HCT116 (cell line): ENCODE data around the gene TMPRSS9. TPM values are rescaled to one million over a fixed set of nuclear protein-coding genes. Genes with fewer than 3 reads are reported as not detected.

Source experiments
- ATAC-seq: fragments of 200-7000 bp; cut with Tn5 transposase; 2 replicates; pipeline ENCODE4 v1.9.1; 2020; ENCODE audit warnings: mild to moderate bottlenecking, moderate library complexity
- BruUV-seq: library from RNA; stranded (reverse); fragments of 400-500 nt; replicated peaks from 2 replicates; lab custom pipeline; 2021; lab: Mats Ljungman, UMichigan
- CTCF ChIA-PET: fragments of 300-600 bp; sonication (Branson Sonifier 250); formaldehyde crosslinking; loops from one replicate; lab custom pipeline; 2021; ENCODE audit warnings: antibody characterized with exemption; lab: Charles Lee
- POLR2A ChIA-PET: fragments of 300-600, 350-600 bp; sonication (Branson Sonifier 250); formaldehyde crosslinking; loops from one replicate; lab custom pipeline; 2021; ENCODE audit warnings: antibody characterized with exemption; lab: Charles Lee
- RAD21 ChIA-PET, 2 experiments: fragments of 300-600 bp; sonication (Branson Sonifier 250); formaldehyde crosslinking; loops; one replicate each; lab custom pipeline; 2023; ENCODE audit warnings: low total read pairs in 2 of 2; ENCODE audit not compliant: uncharacterized antibody in 2 of 2, unreplicated experiment in 2 of 2, low non-redundant PET in 1 of 2; lab: Charles Lee
- DNase-seq: peaks from one replicate; pipeline ENCODE4 v3.0.0-alpha.2; 2010; ENCODE audit warnings: low read depth, low spot score
- H2AFZ ChIP-seq: fragments of 200-600 bp; shearing (Covaris generic), sonication (generic); 2 replicates; pipeline ENCODE4 v1.6.1; 2017; ENCODE audit warnings: low read depth, mixed run types, mixed read lengths, antibody characterized with exemption, low read length; ENCODE audit not compliant: poor library complexity, severe bottlenecking
- H3K27ac ChIP-seq: 2 replicates; pipeline ENCODE4 v1.5.1; 2012; ENCODE audit warnings: low read depth, low read length
- H3K27me3 ChIP-seq: fragments of 200-600 bp; sonication (generic); 2 replicates; pipeline ENCODE4 v1.6.1; 2016; ENCODE audit warnings: mixed run types, low read length, mixed read lengths; ENCODE audit not compliant: insufficient read depth
- H3K36me3 ChIP-seq, 2 experiments: fragments of 200-500 bp in 1 of 2; fragments of 200-600 bp in 1 of 2; sonication (Bioruptor generic) in 1 of 2; sonication (generic) in 1 of 2; 2 replicates each; pipeline versions ENCODE4 v1.5.1 to v1.6.1; 2014 to 2016; ENCODE audit warnings: low read length in 2 of 2, inconsistent platforms in 1 of 2, mixed read lengths in 1 of 2, mixed run types in 1 of 2; ENCODE audit not compliant: insufficient read depth in 2 of 2, control insufficient read depth in 1 of 2
- H3K4me1 ChIP-seq, 2 experiments: fragments of 200-600 bp in 1 of 2; sonication (generic) in 1 of 2; 2 replicates each; pipeline versions ENCODE4 v1.5.1 to v1.6.1; 2012 to 2017; ENCODE audit warnings: low read length in 2 of 2, inconsistent platforms in 1 of 2, mild to moderate bottlenecking in 1 of 2, mixed read lengths in 1 of 2, mixed run types in 1 of 2, moderate library complexity in 1 of 2; ENCODE audit not compliant: insufficient read depth in 2 of 2, control insufficient read depth in 1 of 2
- H3K4me2 ChIP-seq: fragments of 200-600 bp; sonication (generic); 2 replicates; pipeline ENCODE4 v1.6.1; 2017; ENCODE audit warnings: mixed run types, low read length, mixed read lengths
- H3K4me3 ChIP-seq, 2 experiments: fragments of 200-600 bp in 1 of 2; sonication (generic) in 1 of 2; replicated peaks in 1 of 2; 2 replicates each; pipeline ENCODE4 v1.5.1; 2011 to 2016; ENCODE audit warnings: low read length in 2 of 2, control low read depth in 1 of 2, low read depth in 1 of 2, mild to moderate bottlenecking in 1 of 2, mixed read lengths in 1 of 2, mixed run types in 1 of 2
- H3K79me2 ChIP-seq: fragments of 200-600 bp; sonication (generic); 2 replicates; pipeline ENCODE4 v1.6.1; 2017; ENCODE audit warnings: mild to moderate bottlenecking, mixed run types, low read length, moderate library complexity, mixed read lengths; ENCODE audit not compliant: insufficient read depth
- H3K9ac ChIP-seq: fragments of 200-600 bp; sonication (generic); 2 replicates; pipeline ENCODE4 v1.6.1; 2016; ENCODE audit warnings: low read length, mixed read lengths
- H3K9me2 ChIP-seq: fragments of 200-600 bp; sonication (generic), shearing (Covaris generic); 2 replicates; pipeline ENCODE4 v1.6.1; 2017; ENCODE audit warnings: mixed run types, mild to moderate bottlenecking, moderate library complexity; ENCODE audit not compliant: insufficient read depth
- H3K9me3 ChIP-seq, 2 experiments: fragments of 200-500 bp in 1 of 2; fragments of 200-600 bp in 1 of 2; sonication (Bioruptor generic) in 1 of 2; sonication (generic) in 1 of 2; 2 replicates each; pipeline ENCODE4 v1.6.1; 2014 to 2017; ENCODE audit warnings: low read length in 2 of 2, mixed read lengths in 2 of 2, inconsistent platforms in 1 of 2, low read depth in 1 of 2, mild to moderate bottlenecking in 1 of 2, mixed run types in 1 of 2, moderate library complexity in 1 of 2; ENCODE audit not compliant: control insufficient read depth in 1 of 2, insufficient read depth in 1 of 2
- H4K20me1 ChIP-seq: fragments of 200-600 bp; sonication (generic), shearing (Covaris generic); 2 replicates; pipeline ENCODE4 v1.6.1; 2017; ENCODE audit warnings: mixed run types, mild to moderate bottlenecking, moderate library complexity; ENCODE audit not compliant: insufficient read depth
- CBX3 ChIP-seq: IDR thresholded peaks from 2 replicates; pipeline ENCODE4 v1.6.1; 2012; ENCODE audit warnings: low read depth
- CEBPB ChIP-seq: IDR thresholded peaks from 2 replicates; pipeline ENCODE4 v1.6.1; 2012; ENCODE audit warnings: low read depth
- EZH2phosphoT487 ChIP-seq: fragments of 200-600 bp; IDR thresholded peaks from 2 replicates; pipeline ENCODE4 v1.6.1; 2018; ENCODE audit warnings: antibody characterized with exemption, borderline replicate concordance
- FOSL1 ChIP-seq: IDR thresholded peaks from 2 replicates; pipeline ENCODE4 v1.6.1; 2012; ENCODE audit warnings: low read depth
- JUND ChIP-seq: IDR thresholded peaks from 2 replicates; pipeline ENCODE4 v1.6.1; 2012
- POLR2A ChIP-seq: IDR thresholded peaks from 2 replicates; pipeline ENCODE4 v1.7.0; 2011; ENCODE audit warnings: borderline replicate concordance; ENCODE audit not compliant: insufficient read depth, insufficient read length; ENCODE audit errors: extremely low read depth
- POLR2AphosphoS5 ChIP-seq: IDR thresholded peaks from 2 replicates; pipeline ENCODE4 v1.6.1; 2011; ENCODE audit warnings: mild to moderate bottlenecking, low read depth, low read length, moderate library complexity
- RAD21 ChIP-seq: IDR thresholded peaks from 2 replicates; pipeline ENCODE4 v1.6.1; 2012; ENCODE audit warnings: low read depth, mild to moderate bottlenecking
- REST ChIP-seq: IDR thresholded peaks from 2 replicates; pipeline ENCODE4 v1.6.1; 2012; ENCODE audit warnings: low read depth
- SP1 ChIP-seq: IDR thresholded peaks from 2 replicates; pipeline ENCODE4 v1.6.1; 2012; ENCODE audit warnings: low read depth
- SRF ChIP-seq: IDR thresholded peaks from 2 replicates; pipeline ENCODE4 v1.6.1; 2012; ENCODE audit warnings: low read depth
- intact Hi-C: fragments of 100-400 bp; cut with micrococcal nuclease; formaldehyde crosslinking; loops from 2 replicates; pipeline ENCODE4 v1.10.0; 2022
- total RNA-seq: library from RNA; stranded (reverse); gene quantifications from one replicate; pipeline ENCODE4 v1.2.1, GENCODE V29; 2021; ENCODE audit not compliant: unreplicated experiment
- TF ChIP-seq, protein P1 (sequence below): IDR thresholded peaks from 2 replicates; pipeline ENCODE4 v1.6.1; 2012

Gene TMPRSS9
- total RNA-seq, 1 experiment from 2014 or later, result not detected

- Histone ChIP-seq H3K79me2 (no peaks in the 10 kb centered on the region), H3K4me2 (no peak overlapping the region), H3K4me3 (no peak overlapping the region)
- intact Hi-C loops, result no loop called here
- no peak for ATAC-seq
- POLR2A ChIA-PET, result no interaction called here
- TF ChIP-seq SP1, result no peak
- TF ChIP-seq, protein P1, sequence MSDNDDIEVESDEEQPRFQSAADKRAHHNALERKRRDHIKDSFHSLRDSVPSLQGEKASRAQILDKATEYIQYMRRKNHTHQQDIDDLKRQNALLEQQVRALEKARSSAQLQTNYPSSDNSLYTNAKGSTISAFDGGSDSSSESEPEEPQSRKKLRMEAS, result no peak
- TF ChIP-seq POLR2AphosphoS5, result no peak
- no peak for TF ChIP-seq SRF
- no peak for TF ChIP-seq EZH2phosphoT487
- no peak for TF ChIP-seq JUND
- TF ChIP-seq REST, result no peak
- no peak for TF ChIP-seq CEBPB
- TF ChIP-seq FOSL1, result no peak
- TF ChIP-seq RAD21, result no peak
- TF ChIP-seq CBX3, result no peak
- no peak for TF ChIP-seq POLR2A
- TF ChIP-seq, all 23 proteins: peak for 0
- H3K27ac ChIP-seq, result no peak overlapping the region
- DNase-seq, result no peak
- ChIA-PET CTCF (interaction anchor here (1.4 kb wide), 1 partner anchor 50 kb away, joined by 4 read pairs; no protein-coding TSS in a partner anchor), RAD21 (no interaction called here)
- H3K9me3 ChIP-seq, result no peaks in the 10 kb centered on the region; a peak in 1 of 4 replicates
- H4K20me1 ChIP-seq, result no peaks in the 10 kb centered on the region
- H3K36me3 ChIP-seq, result no peaks in the 10 kb centered on the region
- no peak overlapping the region for H2AFZ ChIP-seq
- no peaks in the 10 kb centered on the region for H3K9me2 ChIP-seq
- BruUV-seq, result no TSS peak
- H3K9ac ChIP-seq, result no peak overlapping the region
- H3K4me1 ChIP-seq, result peaks cover 7 to 12% of the 10 kb centered on the region in 2 experiments
- no peaks in the 10 kb centered on the region for H3K27me3 ChIP-seq
Measured at GRCh38 chr19:2311093-2311492, 49.0 kb upstream of the TMPRSS9 start.
